GM10248 (cell line): ENCODE measurements around the gene MIP.

ENCODE experiments used
- CTCF ChIA-PET: fragments of 300-600 bp; sonication (Branson Sonifier 250); formaldehyde crosslinking; extraction: SDS; loops from one replicate; lab custom pipeline; 2021; ENCODE audit warnings: antibody characterized with exemption; lab: Yijun Ruan, JAX
- POLR2A ChIA-PET: fragments of 350-650 bp; sonication (Branson Sonifier 250); formaldehyde crosslinking; extraction: SDS; loops from one replicate; lab custom pipeline; 2020; ENCODE audit warnings: antibody characterized with exemption; lab: Yijun Ruan, JAX
- DNase-seq: peaks from one replicate; pipeline ENCODE4 v3.0.0; 2012; ENCODE audit errors: extremely low spot score
- TF ChIP-seq, protein P1 (sequence below): IDR thresholded peaks from 2 replicates; pipeline ENCODE4 v1.5.1; 2012; ENCODE audit warnings: mild to moderate bottlenecking, low read depth; ENCODE audit errors: extremely low read depth, missing control alignments, control extremely low read depth

MIP gene

DNA sequence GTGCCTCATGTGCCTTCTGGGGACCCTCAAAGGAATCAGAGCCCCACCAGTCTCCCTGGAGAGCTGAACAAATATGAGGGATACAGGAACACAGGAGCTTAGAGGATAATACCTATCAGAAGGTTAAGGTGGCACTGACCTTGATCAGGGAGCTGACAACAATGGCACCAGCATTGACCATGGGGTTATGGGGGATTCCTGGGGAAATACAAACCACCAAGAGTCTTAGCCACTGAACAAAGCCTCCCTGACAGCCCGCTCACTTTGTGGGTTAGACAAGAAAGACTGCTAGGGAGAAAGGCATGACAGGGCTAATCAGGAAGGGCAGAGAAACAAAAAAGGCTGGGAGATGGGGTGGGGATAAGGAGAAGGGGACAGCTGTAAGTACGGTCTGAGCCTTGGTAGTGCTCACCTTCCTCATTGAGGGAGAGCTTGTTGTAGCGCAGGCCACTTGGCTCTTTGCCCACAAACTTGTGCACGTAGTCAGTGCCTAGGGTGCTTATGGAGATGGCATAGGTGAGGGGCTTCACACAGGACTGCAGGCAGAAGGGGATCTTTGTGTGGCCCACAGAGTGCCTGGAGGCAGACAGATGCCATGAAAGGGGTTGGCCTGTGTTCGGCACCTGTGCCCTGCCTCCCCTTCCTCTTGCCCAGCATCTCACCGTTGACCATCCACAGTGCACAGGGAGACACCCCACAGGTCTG is 23.2 kb upstream of the MIP start:
- POLR2A ChIA-PET, result interaction anchor here (1.1 kb wide), 1 partner anchor 111 kb away, joined by 4 read pairs; no protein-coding TSS in a partner anchor
- CTCF ChIA-PET, result interaction anchor here (0.7 to 1.2 kb wide), 3 partner anchors 9 to 36 kb away, joined by 3 read pairs; partner anchors contain the start of gene SPRYD4
- TF ChIP-seq, protein P1, sequence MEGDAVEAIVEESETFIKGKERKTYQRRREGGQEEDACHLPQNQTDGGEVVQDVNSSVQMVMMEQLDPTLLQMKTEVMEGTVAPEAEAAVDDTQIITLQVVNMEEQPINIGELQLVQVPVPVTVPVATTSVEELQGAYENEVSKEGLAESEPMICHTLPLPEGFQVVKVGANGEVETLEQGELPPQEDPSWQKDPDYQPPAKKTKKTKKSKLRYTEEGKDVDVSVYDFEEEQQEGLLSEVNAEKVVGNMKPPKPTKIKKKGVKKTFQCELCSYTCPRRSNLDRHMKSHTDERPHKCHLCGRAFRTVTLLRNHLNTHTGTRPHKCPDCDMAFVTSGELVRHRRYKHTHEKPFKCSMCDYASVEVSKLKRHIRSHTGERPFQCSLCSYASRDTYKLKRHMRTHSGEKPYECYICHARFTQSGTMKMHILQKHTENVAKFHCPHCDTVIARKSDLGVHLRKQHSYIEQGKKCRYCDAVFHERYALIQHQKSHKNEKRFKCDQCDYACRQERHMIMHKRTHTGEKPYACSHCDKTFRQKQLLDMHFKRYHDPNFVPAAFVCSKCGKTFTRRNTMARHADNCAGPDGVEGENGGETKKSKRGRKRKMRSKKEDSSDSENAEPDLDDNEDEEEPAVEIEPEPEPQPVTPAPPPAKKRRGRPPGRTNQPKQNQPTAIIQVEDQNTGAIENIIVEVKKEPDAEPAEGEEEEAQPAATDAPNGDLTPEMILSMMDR, result no peak
- DNase-seq, result no peak

- POLR2A ChIA-PET, result interaction anchor here (0.7 to 1.1 kb wide), 2 partner anchors 110 to 118 kb away, joined by 4 read pairs; no protein-coding TSS in a partner anchor
- CTCF ChIA-PET, result interaction anchor here (0.7 to 1.2 kb wide), 3 partner anchors 8 to 37 kb away, joined by 3 read pairs; partner anchors contain the start of gene SPRYD4
- TF ChIP-seq, protein P1, result no peak
- no peak for DNase-seq
Measured at GRCh38 chr12:56476972-56477432, 22.5 kb upstream of the MIP start.

DNA sequence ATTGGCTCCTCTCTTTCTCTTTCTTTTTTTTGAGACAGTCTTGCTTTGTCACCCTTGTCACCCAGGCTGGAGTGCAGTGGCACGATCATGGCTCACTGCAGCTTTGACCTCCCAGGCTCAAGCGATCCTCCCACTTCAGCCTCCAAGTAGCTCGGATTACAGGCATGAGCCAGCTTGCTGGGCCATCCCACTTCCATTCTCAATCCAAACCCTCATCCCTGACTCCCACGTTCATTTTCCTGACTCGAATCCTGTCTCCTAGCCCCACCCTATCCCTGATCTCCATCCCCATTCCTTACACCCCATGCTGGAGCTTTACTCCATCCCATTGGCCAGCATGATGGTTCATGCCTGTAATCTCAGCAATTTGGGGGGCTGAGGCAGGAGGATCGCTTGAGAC is 21.7 kb upstream of the MIP start:
- ChIA-PET POLR2A (interaction anchor here (0.7 kb wide), 1 partner anchor 286 kb away, joined by 3 read pairs; no protein-coding TSS in a partner anchor), CTCF (interaction anchor here (1.1 kb wide), 1 partner anchor 148 kb away, joined by 3 read pairs; no protein-coding TSS in a partner anchor)
- DNase-seq, result no peak
- TF ChIP-seq, protein P1, result no peak

- CTCF ChIA-PET, result interaction anchor here (2.3 to 3.4 kb wide), 2 partner anchors 10 to 11 kb away, joined by 9 to 10 read pairs; no protein-coding TSS in a partner anchor
- TF ChIP-seq, protein P1, result no peak
- POLR2A ChIA-PET, result no interaction called here
- DNase-seq, result no peak
Measured at GRCh38 chr12:56474389-56474788, 19.9 kb upstream of the MIP start.

DNA sequence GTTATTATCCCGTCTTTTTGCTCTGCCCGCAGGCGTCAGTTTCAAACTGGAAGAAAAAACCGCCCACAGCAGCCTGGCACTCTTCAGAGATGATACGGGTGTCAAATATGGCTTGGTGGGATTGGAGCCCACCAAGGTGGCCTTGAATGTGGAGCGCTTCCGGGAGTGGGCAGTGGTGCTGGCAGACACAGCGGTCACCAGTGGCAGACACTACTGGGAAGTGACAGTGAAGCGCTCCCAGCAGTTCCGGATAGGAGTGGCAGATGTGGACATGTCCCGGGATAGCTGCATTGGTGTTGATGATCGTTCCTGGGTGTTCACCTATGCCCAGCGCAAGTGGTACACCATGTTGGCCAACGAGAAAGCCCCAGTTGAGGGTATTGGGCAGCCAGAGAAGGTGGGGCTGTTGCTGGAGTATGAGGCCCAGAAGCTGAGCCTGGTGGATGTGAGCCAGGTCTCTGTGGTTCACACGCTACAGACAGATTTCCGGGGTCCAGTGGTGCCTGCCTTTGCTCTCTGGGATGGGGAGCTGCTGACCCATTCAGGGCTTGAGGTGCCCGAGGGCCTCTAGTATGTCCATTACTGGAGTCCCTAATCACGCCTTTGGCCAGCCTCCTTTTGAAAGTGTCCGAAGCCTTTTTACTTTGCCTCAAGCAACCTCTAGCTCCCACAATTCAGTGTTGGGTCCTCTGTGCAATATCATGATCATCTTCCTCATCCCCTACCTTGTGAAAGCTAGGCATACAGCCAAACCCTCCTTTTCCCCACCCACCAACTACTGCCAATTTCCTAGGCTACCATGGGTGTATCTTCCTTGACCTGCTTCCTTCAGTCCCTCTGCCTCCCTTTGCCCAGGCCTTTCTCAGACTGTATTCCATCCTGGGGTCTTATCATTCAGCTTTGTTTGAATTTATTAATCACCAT is 14.8 kb upstream of the MIP start:
- ChIA-PET POLR2A (interaction anchor here (0.5 kb wide), 1 partner anchor 133 kb away, joined by 3 read pairs; no protein-coding TSS in a partner anchor), CTCF (interaction anchor here (0.8 to 2.7 kb wide), 9 partner anchors 8 to 280 kb away, joined by 3 to 13 read pairs (median 4); partner anchors contain the start of gene SMARCC2)
- DNase-seq, result no peak
- TF ChIP-seq, protein P1, result no peak
